A549 treated with ZK216348 at 1 μM for 4 hours (cell line): ENCODE data around the gene CIITA. TPM values are rescaled to one million over a fixed set of nuclear protein-coding genes. Genes with fewer than 3 reads are reported as not detected.

Experiments
- total RNA-seq: library from RNA; stranded (reverse); fragments of 200-300 nt; extraction: Qiagen RNA extraction; gene quantifications from 5 replicates; pipeline ENCODE4 v1.2.3, GENCODE V29; 2022; ENCODE audit warnings: low read depth

Gene CIITA
- total RNA-seq: 0.08 to 0.16 TPM (median 0.16 TPM) in 3 of 5 replicates, not detected in the others

GRCh38 chr16:10876799-10877341, at the start of gene CIITA:
CIITA (plus strand) TSS chr16:10877202; CDS start chr16:10877331, 129 bp downstream.

GRCh38 chr16:10942352-10943063, 65.5 kb downstream of the CIITA start, which contains the start of gene DEXI:
DEXI (minus strand) TSS chr16:10942468; CDS start chr16:10942005, 463 bp downstream.

GRCh38 chr16:10944249-10945064, 67.5 kb downstream of the CIITA start, which contains the start of gene CLEC16A:
CLEC16A (plus strand) TSS chr16:10944564; CDS start chr16:10944718, 154 bp downstream.

Other genes starting within 250 kb of the CIITA start
- gene TEKT5, start 182.3 kb upstream of the CIITA start, total RNA-seq: not detected in 5 replicates
- 42.6 to 48.5 TPM (median 46.3 TPM) in 5 replicates for gene NUBP1, start 133.4 kb upstream of the CIITA start, total RNA-seq
- 0.06 to 0.21 TPM in 2 of 5 replicates, not detected in the others for gene TVP23A, start 58.4 kb upstream of the CIITA start, total RNA-seq
- gene DEXI, start 65.3 kb downstream of the CIITA start, total RNA-seq: 32.4 to 45.8 TPM (median 45.0 TPM) in 5 replicates
- gene CLEC16A, start 67.4 kb downstream of the CIITA start, total RNA-seq: 7.1 to 11.5 TPM (median 9.7 TPM) in 5 replicates